GM20000 (cell line): Measurements from ENCODE around the gene ADRB2.

Experiments
- DNase-seq: peaks from one replicate; pipeline ENCODE4 v3.0.0; 2012; ENCODE audit warnings: low spot score
- TF ChIP-seq, protein P1 (sequence below): IDR thresholded peaks from 2 replicates; pipeline ENCODE4 v1.5.1; 2012; ENCODE audit warnings: mild to moderate bottlenecking, control low read depth; ENCODE audit errors: extremely low read depth, missing control alignments

Gene ADRB2

DNA sequence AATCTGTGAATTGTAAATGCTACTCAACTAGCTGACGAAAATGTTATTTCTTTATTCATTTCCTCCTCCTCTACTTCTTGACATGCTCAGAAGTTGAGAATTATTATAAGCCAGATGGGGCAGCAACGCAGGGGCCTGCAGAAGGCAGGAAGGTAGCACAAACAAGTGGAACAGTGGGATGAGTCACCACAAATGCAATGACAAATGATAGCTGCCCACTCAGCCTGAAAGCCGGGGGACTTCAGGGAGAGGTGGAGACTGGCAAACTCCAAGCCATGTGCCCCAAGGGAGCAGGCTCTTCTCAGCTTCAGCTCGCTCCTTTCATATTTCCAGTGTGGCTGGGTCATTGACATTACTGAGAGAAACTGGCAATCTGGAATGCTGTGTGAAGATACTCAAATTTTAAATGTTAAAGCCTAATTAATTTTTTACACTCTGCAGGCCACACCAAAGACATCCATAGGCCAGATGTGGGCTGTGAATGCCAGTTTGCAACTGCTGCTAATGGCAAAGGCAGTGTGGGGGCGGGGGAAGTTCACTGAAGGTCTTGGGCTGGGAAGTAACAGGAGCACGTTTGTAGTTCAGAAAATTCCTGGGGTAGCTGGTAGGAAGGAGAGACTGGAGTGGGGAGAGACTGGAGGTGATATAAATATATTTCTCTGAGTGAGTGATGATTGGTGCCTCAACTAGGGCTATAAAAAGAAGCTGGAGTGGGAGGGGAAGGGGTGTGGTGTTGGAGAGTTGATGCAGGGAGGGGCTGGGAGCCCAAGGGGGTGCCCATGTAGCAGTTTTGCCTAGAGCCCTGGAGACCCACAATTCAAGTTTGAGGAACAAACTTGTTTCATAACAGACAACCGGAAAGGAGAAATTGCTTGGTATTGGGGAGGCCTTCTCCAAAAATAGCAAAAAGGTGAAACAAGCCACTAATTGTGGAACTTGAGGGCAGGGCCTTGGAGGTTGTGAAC lies 20.8 kb upstream of the ADRB2 start:
- TF ChIP-seq, protein P1, sequence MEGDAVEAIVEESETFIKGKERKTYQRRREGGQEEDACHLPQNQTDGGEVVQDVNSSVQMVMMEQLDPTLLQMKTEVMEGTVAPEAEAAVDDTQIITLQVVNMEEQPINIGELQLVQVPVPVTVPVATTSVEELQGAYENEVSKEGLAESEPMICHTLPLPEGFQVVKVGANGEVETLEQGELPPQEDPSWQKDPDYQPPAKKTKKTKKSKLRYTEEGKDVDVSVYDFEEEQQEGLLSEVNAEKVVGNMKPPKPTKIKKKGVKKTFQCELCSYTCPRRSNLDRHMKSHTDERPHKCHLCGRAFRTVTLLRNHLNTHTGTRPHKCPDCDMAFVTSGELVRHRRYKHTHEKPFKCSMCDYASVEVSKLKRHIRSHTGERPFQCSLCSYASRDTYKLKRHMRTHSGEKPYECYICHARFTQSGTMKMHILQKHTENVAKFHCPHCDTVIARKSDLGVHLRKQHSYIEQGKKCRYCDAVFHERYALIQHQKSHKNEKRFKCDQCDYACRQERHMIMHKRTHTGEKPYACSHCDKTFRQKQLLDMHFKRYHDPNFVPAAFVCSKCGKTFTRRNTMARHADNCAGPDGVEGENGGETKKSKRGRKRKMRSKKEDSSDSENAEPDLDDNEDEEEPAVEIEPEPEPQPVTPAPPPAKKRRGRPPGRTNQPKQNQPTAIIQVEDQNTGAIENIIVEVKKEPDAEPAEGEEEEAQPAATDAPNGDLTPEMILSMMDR, result no peak
- DNase-seq, result peak; percentile 10

GRCh38 chr5:148806520-148806931 lies 19.9 kb upstream of the ADRB2 start:
- DNase-seq, result no peak
- TF ChIP-seq, protein P1, result no peak

DNA sequence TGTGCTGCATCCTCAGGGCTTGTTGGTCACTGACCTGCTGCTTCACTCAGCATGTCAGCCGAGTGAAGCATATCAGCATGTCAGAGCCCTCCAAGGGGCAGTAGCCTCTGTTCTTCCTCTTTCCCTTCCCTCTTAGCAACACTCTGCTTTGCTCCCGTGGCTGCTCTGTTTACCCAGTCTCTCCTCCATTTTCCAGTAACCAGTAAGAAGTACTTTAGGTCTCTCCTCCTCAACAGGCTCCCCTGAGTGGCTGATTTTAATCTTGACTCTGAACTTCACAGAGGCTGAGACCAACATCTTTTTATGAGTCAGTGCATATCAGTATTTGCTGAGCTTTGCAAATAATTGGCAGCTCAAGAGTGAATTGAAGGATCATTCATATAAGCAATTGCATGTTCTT lies 18.6 kb upstream of the ADRB2 start:
- no peak for DNase-seq
- TF ChIP-seq, protein P1, result no peak

GRCh38 chr5:148808864-148809642 lies 17.4 kb upstream of the ADRB2 start:
- peak; percentile 58 for DNase-seq

DNA sequence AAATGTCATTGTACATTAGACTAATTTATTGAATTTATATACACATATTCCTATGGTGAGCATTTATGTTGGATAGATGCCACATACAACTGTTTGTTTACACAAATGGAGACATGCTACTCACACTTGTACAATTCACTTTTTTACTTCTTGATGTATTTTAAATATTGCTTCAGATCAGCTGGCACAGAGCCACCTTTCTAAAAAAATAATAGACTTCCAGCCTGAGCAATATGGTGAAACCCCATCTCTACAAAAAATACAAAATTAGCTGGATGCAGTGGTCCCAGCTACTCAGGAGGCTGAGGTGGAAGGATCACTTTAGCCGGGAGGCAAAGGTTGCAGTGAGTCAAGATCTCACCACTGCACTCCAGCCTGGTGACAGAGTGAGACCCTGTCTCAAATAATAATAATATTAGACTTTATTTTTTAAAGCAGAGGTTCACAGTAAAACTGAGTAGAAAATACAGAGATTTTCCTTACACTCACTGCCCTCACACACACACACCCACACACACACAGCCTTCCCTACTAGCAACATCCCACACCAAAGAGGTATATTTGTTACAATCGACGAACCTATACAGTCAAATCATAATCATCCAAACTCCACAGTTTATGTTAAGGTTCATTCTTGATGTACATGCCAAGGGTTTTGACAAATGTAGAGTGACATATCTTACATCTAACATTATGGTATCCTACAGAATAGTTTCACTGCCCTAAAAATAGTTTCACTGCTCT lies 16.5 kb upstream of the ADRB2 start:
- DNase-seq, result no peak
- TF ChIP-seq, protein P1, result no peak

More at GRCh38 chr5:148808864-148809642, 17.4 kb upstream of the ADRB2 start:
- TF ChIP-seq, protein P1, result no peak

DNA sequence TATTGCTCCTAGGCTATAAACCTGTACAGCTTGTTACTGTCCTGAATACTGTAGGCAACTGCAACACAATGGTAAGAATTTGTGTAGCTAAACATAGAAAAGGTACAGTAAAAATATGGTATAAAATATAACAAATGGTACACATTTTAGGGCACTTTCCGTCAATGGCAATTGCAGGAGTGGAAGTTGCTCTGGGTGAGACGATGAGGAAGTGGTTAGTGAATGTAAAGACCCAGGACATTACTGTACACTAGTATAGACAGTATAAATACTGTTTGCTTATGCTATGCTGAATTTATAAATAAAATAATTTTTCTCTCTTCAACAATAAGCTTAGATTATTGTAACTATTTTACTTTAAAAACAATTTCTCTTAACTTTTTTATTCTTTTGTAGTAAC lies 15.6 kb upstream of the ADRB2 start:
- DNase-seq, result no peak
- TF ChIP-seq, protein P1, result no peak

DNA sequence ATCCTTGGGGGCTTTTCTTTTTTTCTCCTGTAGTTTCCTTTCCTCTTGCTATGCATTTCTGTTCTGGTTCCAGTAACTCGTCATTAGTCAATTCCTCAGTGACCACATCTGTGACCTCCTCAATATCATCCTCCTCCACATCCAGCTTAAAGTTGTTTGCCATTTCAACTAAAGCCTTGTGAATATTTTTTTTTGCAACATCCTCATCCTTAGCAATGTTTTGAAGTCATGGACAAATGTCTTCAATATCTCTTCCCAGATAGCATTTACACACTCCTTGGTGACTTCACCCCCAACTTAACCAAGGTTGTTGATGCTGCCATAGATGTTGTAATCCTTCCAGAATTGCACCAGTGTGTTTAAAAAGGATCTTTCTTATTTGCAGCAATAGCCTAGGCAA lies 14.7 kb upstream of the ADRB2 start:
- DNase-seq, result no peak
- TF ChIP-seq, protein P1, result no peak
